Stomach (tissue), 9 donors: ENCODE data around the gene BAZ2B. TPM values are rescaled to one million over a fixed set of nuclear protein-coding genes. Genes with fewer than 3 reads are reported as not detected.

Experiments
- DNase-seq, 2 donors: peaks; one replicate each; pipeline versions ENCODE4 v3.0.0 to v3.0.0-alpha.2; 2013 to 2019
- H3K27ac ChIP-seq, 5 donors: fragments of 200-600 bp in 4 of 5; sonication (generic) in 4 of 5; one replicate each; pipeline ENCODE4 v1.5.1; 2013 to 2019; ENCODE audit warnings: mild to moderate bottlenecking in 1 of 5, moderate library complexity in 1 of 5
- H3K27me3 ChIP-seq, 3 donors: fragments of 200-600 bp; sonication (generic); one replicate each; pipeline ENCODE4 v1.5.1; 2017 to 2019; ENCODE audit warnings: mixed run types in 1 of 3
- H3K36me3 ChIP-seq, 4 donors: fragments of 200-600 bp; sonication (generic); 1 replicate in 3 of 4; 2 replicates in 1 of 4; pipeline ENCODE4 v1.5.1; 2016 to 2019
- H3K4me1 ChIP-seq, 4 donors: fragments of 200-600 bp; sonication (generic); one replicate each; pipeline ENCODE4 v1.5.1; 2016 to 2019
- H3K4me3 ChIP-seq, 4 donors: fragments of 200-600 bp; sonication (generic) in 3 of 4; one replicate each; pipeline ENCODE4 v1.5.1; 2016 to 2019; ENCODE audit warnings: mild to moderate bottlenecking in 1 of 4
- H3K9me3 ChIP-seq, 4 donors: fragments of 200-600 bp; sonication (generic); one replicate each; pipeline ENCODE4 v1.5.1; 2016 to 2019
- CTCF ChIP-seq, 7 experiments: fragments of 450-650 bp in 4 of 7; fragments of 200-600 bp in 3 of 7; sonication (generic) in 3 of 7; IDR thresholded peaks; one replicate each; pipeline ENCODE4 v1.5.1; 2016 to 2019; ENCODE audit warnings: antibody characterized with exemption in 7 of 7, control low read depth in 2 of 7, mild to moderate bottlenecking in 1 of 7
- EP300 ChIP-seq: sonication (generic); formaldehyde crosslinking; IDR thresholded peaks from one replicate; pipeline ENCODE4 v1.6.1; 2017; ENCODE audit warnings: antibody characterized with exemption
- POLR2A ChIP-seq, 4 donors: fragments of 450-650 bp; IDR thresholded peaks; one replicate each; pipeline ENCODE4 v1.6.1; 2016; ENCODE audit warnings: antibody characterized with exemption in 4 of 4, control low read depth in 2 of 4, mild to moderate bottlenecking in 1 of 4, moderate library complexity in 1 of 4
- POLR2AphosphoS5 ChIP-seq, 3 donors: sonication (generic); formaldehyde crosslinking; IDR thresholded peaks; one replicate each; pipeline ENCODE4 v1.6.1; 2016; ENCODE audit warnings: antibody characterized with exemption in 3 of 3
- WGBS, 5 donors: extraction: QIAGEN DNeasy Blood & Tissue Kit in 3 of 5; methylation state at CpG; one replicate each; pipeline versions ENCODE4 v1.1.5 to v1.1.7; 2013 to 2018; 5-methylcytosine and 5-hydroxymethylcytosine counted together
- intact Hi-C: fragments of 100-400 bp; cut with DNase I; formaldehyde crosslinking; loops from one replicate; pipeline ENCODE4 v1.15.1; 2023; ENCODE audit warnings: low total_unique reads
- polyA plus RNA-seq, 3 donors: library from polyadenylated mRNA; stranded (reverse); fragments of 200-250 nt; gene quantifications; one replicate each; pipeline ENCODE4 v1.2.3, GENCODE V29; 2013
- total RNA-seq, 5 donors: library from RNA; depleted of rRNA; stranded (reverse); fragments of >200 nt; gene quantifications; one replicate each; pipeline versions ENCODE4 v1.1.0 to v1.2.3, GENCODE V29; 2014 to 2016
- donor health status: healthy with polysubstance abuse.
- donor health status: Bipolar disorder and iron deficiency.
- donor health status: healthy.

Gene BAZ2B
- total and polyA plus RNA-seq, 8 donors, result 7.2 to 245 (median 59.2) TPM

DNA sequence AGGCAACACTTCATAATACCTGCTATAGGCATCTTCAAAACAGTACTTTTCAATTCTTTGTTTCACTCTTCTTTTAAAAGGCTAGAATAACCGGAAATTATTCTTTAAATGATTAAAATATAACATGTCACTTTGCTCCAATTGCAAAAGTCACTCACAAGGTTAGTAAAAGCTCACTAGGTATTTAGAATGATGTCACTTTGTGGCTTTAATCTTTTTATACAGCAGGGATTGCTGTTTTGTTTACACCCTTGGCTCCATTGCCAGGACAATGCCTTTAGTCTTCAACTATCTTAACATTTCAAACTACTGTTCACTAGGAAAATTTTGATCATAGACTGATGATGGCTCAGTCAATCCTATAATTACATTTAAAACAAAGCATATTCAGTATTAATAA is 157.1 kb downstream of the BAZ2B start:
- H3K27ac ChIP-seq, result no peak overlapping the region
- intact Hi-C loops, result no loop called here
- WGBS, 5 donors, result 63 to 75% (median 73%) methylated on average over 1 of the region's 1 CpG
- H3K9me3 ChIP-seq, result no peaks in the 10 kb centered on the region
- TF ChIP-seq EP300, result no peak
- peaks cover 0 to 4% (median 0%) of the 10 kb centered on the region in 4 donors for H3K36me3 ChIP-seq
- no peaks in the 10 kb centered on the region for H3K27me3 ChIP-seq
- no peak overlapping the region for H3K4me3 ChIP-seq
- no peak for DNase-seq
- H3K4me1 ChIP-seq, result peaks cover 0 to 30% (median 15%) of the 10 kb centered on the region in 4 donors

DNA sequence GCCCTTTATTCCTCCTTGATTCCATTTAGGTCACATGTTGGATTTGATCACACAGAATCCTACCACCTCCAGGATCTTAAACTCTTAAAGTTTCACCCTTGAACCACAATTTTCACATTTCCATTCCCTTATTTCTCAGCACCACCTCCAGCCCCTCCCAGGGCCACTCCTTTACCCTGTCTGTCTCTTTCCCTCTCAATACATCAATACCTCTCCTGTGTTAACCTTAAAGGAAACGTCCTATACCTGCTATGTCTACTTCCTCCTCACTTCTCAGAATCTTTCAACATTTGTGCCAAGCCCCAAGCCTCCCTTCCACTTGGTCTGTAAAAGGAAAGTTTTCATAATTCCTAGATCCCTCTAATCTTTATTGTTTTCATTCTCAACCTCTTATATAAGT is 158.8 kb downstream of the BAZ2B start:
- Histone ChIP-seq H3K4me3 (no peak overlapping the region), H3K36me3 (peaks cover 0 to 4% (median 2%) of the 10 kb centered on the region in 4 donors), H3K27ac (peak overlapping the region in 1 of 5 donors; percentile 10), H3K4me1 (peaks cover 0 to 30% (median 15%) of the 10 kb centered on the region in 4 donors), H3K27me3 (no peaks in the 10 kb centered on the region), H3K9me3 (no peaks in the 10 kb centered on the region)
- DNase-seq, result no peak
- no peak for TF ChIP-seq POLR2A (IDR thresholded peaks at IDR 0.05)
- no peak for TF ChIP-seq POLR2AphosphoS5 (IDR thresholded peaks at IDR 0.05)
- no peak for TF ChIP-seq CTCF (IDR thresholded peaks at IDR 0.05)
- no peak for TF ChIP-seq EP300
- 38 to 45% (median 42%) methylated on average over 1 of the region's 1 CpG for WGBS, 5 donors
- intact Hi-C loops, result no loop called here

GRCh38 chr2:159456500-159457426 is 159.6 kb downstream of the BAZ2B start:
- Histone ChIP-seq H3K4me1 (peaks cover 0 to 30% (median 15%) of the 10 kb centered on the region in 4 donors), H3K27me3 (no peaks in the 10 kb centered on the region), H3K4me3 (no peak overlapping the region), H3K36me3 (peaks cover 0 to 4% (median 2%) of the 10 kb centered on the region in 4 donors), H3K9me3 (no peaks in the 10 kb centered on the region), H3K27ac (peak overlapping the region in 1 of 5 donors; percentile 10)
- DNase-seq, result no peak
- TF ChIP-seq EP300 (no peak), POLR2AphosphoS5 (IDR thresholded peaks at IDR 0.05) (no peak), POLR2A (IDR thresholded peaks at IDR 0.05) (no peak), CTCF (IDR thresholded peaks at IDR 0.05) (no peak)
- intact Hi-C loops, result no loop called here
- WGBS, 5 donors, result 47 to 63% (median 58%) methylated on average over 5 of the region's 5 CpGs

DNA sequence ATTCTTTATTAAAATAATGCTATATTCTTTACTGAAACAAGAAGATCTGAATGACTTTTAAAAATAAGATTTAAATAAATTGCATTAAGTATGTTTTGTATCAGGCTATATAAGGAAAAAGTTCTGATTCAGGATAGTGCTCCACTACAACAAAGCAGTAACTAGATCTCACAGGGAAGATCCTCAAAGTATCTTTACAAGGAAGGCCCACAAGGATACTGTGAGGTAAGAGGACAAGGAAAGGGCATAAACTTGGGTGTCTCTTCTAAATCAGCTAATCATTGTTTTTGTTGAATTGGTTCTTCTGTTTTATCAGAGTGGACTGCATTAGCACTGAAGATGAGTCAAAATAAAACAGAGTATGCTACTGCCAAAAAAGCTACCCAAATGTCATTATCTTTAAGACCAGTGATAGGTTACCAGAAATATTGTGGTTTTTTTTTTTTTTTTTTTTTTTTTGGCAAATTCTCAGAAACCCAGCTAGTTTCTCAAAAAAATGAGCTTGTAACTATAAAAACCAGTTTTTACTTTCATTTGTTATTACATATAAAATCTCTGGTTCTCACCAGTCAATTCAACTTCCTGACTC is 160.9 kb downstream of the BAZ2B start:
- Histone ChIP-seq H3K27ac (no peak overlapping the region), H3K4me3 (no peak overlapping the region), H3K9me3 (no peaks in the 10 kb centered on the region), H3K4me1 (peaks cover 0 to 30% (median 15%) of the 10 kb centered on the region in 4 donors), H3K36me3 (peaks cover 0 to 4% (median 2%) of the 10 kb centered on the region in 4 donors), H3K27me3 (no peaks in the 10 kb centered on the region)
- TF ChIP-seq CTCF (IDR thresholded peaks at IDR 0.05) (no peak), EP300 (no peak), POLR2A (IDR thresholded peaks at IDR 0.05) (no peak), POLR2AphosphoS5 (IDR thresholded peaks at IDR 0.05) (no peak)
- intact Hi-C loops, result no loop called here
- no peak for DNase-seq
